Activated T-cell treated with anti-CD3 and anti-CD28 coated beads, Interleukin-2, amount 50 U/mL, for 1 hour (primary cell): ENCODE results near the gene PPP3CA.

Experiments
- DNase-seq: peaks from one replicate; pipeline ENCODE4 v3.0.0-alpha.2; 2020

Gene PPP3CA

DNA sequence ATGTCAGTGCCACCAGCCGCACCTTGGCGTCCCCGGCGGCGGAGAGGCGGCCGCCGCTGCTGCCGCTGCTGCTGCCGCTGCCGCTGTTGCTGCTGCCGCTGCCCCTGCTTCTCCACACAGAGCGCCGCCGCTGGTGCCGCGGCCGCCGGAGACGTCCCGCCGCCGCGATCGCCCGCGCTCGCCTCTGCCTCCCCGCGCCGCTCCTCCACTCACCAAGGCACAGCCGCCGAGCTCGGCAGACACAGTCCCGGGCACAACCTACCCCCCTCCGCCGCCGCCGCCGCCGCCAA, at the start of gene PPP3CA:
Gene PPP3CA, minus strand, starts transcription at position 260 of the 290 bp plus-strand sequence.
- no peak for DNase-seq

DNA sequence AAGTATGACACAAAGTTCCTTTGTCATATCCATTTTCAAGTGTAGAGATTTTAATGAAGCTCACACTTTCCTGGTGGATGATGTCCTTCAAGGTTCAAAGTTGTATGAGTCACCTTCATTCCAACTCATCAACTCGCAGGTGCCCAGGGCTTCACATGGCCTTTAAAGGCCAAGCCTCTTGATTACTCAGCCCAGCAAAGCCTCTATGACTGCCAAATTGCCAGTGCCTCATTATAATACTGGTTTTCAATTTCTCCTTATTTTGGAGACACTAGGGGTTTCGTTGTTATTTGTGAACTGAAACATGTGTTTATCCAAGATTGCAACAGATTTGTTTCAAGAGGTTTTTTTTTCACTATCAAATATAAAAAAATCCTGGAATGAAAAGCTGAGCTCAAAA, 45.9 kb upstream of the PPP3CA start:
- no peak for DNase-seq

DNA sequence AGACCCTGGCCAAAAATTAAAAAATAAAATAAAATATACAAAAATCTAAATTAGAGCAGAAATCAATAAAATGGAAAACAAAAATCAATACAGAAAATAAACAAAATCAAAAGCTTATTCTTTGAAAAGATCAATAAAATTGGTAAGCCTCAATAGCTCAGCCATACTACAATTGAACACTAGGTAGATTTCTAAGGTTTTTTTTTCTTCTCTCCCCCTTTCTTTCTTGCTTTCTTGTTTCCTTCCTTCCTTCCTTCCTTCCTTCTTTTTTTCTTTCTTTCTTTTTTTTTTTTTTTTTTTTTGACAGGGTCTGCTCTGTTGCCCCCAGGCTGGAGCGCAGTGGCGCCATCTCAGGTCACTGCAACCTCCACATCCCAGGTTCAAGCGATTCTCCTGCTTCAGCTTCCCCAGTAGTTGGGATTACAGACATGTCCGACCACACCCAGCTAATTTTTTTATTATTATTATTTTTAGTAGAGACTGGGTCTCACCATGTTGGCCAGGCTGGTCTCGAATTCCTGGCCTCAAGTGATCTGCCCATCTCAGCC, 23.4 kb upstream of the PPP3CA start:
- no peak for DNase-seq

DNA sequence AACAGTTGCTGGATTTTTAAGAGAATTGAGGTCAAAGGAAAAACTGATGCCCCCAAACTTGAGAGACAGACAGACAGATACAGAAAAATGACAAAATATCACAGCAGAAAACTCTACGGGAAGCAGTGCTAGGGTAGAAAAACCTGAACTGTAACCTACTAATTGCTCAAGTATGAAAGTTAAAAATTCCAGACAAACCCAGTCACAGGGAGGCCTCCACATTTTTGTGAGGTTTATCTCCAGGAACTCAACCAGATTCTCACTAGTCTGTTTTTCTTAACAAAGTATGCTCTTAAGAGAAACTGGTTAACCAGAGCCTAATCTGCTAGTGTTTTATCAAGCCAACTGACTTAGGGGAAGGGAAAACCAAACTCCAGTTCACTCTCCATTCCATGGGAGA, 19.9 kb upstream of the PPP3CA start:
- DNase-seq: no peak

DNA sequence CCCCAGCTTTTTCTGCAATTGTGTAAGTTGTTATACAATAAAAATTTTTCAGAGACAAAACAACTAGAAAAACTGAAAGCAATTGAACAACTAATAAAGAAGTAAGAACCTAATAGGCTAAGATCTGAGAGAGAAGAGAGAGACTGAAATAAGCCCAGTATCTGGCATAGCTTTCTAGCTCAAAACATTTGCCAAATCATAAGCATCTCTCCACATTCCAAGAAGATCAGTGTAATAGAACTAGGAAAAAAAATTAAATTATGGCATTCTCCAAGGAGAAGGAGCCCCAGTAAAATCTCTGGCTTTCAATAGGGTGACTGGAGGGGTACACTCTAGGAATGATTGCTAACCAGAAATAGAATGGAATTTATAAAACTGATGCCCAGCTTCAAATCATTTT, 19.0 kb upstream of the PPP3CA start:
- DNase-seq: no peak

DNA sequence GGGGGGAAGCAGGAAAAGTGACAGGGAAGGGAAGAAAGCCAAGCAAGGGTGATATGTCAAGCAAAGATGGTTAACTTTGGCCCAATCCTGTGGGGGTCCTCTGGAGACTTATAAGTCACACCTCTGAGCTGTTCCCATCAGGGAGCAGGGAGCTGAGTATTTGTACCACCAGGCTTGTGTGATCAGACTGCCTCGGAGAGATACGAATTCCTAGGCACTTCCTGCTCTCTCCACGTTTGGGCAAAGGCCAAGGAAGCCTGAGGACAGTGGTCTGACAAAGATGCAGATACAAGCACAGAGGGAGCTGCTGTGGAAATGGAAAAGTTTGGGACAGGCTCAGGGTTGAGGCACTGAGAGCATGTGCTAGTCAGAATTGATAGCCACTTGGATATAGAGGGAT, 10.4 kb upstream of the PPP3CA start:
- no peak for DNase-seq

DNA sequence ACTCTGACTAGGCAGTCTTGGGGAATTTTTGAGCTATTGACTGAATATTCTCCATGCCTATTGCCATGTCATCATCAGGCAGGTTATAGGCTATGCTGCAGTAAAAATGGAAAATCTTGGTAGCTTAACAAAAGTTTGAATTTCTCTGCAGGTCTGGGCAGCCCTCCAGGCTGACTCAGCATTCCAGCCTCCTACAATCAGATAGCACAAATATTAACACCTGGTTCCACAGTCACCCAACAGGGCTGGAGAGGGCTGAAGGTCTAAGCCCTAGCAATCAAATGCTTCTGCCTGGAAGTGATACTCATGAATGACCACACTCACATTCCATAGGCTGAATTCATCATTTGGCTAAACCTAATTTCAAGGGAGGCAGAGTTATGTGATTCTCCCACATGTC, 9.6 kb upstream of the PPP3CA start:
- DNase-seq: no peak

DNA sequence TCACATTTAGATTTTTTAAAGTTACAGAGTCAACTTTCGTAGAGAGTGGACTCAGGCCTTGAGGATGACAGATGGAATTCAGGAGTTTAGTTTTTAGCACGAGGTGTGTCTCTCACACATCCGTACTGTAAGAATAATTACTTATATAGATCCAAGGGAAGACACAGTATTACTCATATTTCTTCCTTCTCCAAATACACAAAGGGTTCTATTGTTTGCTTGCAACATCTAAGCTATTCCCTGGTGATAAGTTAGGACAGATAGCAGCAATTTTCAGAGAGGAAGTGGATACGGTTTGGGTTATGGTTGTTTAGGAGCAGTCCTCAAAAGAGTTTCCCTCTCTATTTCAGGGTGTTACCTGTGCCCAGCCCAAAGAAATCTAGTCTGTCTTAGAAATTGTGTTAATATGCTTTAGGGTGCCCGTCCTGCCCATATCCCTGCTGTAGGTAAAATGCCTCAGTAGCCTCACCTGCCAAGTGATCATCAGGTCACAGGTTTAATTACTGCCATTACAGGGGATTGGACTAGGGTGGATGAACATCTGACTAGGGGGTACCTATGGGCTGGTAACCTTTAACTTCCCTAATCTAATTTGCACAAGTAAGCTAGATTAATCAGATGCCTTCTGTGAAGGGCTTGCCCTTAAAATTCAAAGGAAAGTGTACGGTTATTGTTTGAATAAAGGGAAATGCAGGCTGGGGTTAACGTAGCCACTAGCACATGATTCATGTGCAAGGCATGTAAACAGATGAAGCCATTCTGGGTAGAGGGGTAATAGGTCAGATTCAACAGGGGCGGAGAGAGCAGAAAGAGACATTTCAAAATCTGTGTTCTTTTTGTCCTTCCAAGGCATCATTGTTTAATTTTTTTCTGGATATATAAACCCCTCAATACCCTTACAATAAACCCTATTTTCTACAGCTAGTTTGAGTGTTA, 8.7 kb upstream of the PPP3CA start:
- no peak for DNase-seq

DNA sequence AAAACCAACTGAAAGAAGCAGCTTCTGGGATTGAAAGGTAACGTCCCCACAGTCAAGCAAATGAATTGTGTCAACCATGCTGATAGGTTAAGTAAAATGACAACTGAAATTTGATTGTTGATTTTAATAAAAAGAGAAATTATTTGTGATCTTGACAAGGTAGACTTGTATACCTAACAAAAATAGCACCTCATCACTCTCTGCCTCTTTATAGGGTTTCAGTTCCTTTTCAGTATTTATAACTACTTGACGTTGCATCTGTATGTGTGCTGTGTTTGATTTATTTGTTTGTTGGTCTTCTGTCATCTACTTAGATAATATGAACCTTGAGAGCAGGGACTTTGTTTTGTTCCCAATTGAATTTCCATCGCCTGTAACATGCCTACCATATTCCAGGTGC, 7.9 kb upstream of the PPP3CA start:
- no peak for DNase-seq

DNA sequence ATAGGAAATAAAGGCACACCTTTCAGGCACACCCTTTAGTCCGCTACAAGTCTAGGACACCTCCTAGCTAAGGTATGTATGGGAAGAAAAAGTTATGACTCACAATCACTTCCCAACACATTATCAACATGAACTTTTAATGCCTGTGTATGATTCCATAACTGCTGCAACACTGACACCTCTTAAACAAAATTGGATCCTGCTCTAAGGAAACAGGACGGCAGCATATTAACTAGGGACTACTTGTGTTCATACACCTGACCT, 2.4 kb upstream of the PPP3CA start:
- DNase-seq: no peak

DNA sequence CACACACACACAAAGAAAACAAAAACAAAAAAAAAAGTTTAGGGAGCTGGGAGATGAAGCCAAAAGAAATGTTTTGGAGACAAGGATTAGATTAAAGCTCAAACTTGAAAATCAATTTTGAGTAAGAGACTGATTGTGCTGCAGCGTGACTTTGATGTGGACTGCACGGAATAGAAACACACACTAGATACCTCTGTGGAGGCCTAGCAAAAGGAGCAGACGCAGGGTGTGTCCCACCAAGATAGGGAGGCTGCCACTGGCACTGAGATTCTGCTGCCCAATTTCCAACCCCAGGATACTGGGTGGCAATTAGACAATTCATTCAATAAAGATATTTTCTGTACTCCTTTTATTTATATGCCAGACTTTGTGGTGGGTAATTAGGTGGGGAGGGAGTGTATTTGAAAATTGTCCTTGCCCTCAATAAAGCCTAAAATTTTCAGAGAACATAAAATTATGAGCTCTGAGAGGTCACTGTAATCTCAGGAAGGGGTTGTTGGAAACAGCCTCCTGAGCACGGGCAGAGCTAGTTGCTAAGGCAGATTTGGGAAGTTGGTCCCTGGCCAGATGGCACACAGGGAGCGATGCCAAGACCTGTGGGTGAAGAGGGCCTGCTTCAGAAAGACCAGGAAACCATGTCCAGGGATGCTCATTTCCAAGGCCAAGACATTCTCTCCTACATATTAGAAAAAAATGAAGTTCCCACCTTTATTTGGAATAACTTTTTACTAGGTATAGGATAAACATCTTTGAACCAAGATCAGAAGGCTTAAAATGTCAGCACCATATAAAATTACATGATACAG, 1.9 kb upstream of the PPP3CA start:
- no peak for DNase-seq

DNA sequence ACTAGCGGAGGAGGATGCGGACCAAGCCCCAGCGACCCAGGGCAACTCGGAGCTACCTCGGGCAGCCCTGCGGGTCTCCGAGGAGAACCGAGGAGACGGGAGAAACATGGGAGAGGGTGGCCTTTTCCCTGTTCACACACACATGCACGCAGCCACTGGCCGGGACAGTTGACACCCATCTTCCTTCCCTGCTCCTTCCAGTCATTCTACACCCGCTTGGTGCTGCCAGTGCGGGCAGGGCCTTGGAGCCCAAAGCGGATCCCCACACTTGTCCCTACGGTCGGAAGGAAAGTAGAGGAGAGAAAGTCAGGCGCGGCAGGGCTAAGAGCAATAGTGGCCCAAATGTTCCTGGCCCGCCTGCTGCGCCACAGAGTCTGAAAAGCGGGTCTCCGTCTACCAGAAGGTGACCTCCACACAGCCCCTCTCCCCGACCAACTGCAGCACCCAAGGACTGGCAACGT, 1.1 kb upstream of the PPP3CA start:
- no peak for DNase-seq

DNA sequence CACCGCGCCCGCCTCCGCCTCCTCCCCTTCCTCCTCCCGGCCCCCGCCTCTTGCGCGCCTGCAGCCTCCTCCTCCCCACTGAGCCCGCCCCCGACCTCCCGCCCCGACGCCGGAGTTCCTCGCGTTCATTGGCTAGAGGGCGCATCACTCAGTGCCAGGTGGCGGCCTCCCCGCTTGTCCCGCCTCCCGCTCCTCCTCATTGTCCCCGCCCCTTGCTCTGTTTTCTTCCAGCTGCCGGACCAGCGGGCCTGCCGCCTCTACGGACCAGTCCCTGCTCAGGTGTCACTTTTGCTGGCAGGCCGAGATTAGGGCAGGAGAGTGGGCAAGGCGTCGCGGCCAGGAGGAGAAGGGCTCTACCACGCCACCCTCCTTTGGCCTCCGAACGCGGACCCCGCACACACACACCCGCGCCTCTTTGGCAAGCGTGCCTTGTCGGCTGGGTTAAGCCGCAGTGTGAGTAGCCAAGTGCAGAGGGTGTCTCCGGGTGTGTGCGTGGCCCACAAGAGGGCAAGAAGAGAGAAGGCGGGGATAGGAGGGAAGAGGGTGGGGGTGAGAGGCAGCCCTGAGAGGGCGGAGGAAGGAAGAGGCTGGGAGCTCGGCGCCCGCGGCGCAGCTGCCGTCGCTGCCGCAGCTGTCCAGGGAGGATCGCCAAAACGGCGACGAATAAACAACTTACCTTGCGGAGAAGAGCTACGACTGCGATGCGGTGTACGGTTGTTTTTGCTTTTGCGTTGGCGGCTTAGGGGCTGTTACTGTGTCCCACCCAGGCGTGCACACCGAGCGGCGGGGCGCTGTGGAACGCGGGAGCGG, 436 bp upstream of the PPP3CA start:
- DNase-seq: peak; percentile 100

DNA sequence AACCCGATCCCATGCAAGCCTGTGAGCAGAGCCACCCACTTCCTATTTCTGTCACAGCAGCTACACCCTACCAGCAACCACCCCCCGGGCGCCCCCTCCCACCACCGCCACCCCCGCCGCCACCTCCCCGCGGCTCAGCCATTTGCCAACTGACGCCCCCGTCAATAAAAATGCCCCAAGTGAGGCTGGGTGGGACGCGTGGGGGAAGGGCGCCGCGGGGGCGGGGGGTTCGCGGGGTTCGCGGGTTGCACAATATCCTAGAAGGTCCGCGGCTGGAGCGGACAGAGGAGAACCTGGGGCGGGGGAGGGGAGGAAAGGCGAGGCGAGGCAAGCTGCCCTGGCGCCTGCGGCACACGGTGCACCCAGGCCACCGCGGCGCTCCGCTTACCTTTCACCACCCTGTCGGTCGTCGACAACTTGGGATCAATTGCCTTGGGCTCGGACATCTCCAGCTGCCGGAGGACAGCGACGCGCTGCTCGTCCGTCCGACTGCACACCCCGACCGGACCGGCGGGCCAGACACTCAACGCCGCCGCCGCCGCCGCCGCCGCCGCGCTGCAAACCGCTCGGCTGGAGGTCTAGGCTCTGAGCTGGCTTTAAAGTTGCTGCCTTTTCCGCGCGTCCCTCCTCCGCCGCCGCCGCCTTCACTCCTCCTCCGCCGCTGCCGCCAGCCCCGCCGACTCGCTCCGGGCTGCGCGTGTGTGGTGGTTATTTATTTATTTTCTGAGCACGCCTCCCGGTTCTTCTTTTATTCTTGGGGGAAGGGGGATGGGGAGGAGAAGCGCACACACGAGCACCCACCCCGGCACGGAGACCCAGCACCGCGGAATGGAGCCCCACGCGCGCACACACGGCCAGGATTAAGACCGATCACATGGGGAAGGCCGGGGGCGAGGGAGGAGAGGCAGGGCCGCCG, 717 bp downstream of the PPP3CA start:
- DNase-seq: peak; percentile 72

DNA sequence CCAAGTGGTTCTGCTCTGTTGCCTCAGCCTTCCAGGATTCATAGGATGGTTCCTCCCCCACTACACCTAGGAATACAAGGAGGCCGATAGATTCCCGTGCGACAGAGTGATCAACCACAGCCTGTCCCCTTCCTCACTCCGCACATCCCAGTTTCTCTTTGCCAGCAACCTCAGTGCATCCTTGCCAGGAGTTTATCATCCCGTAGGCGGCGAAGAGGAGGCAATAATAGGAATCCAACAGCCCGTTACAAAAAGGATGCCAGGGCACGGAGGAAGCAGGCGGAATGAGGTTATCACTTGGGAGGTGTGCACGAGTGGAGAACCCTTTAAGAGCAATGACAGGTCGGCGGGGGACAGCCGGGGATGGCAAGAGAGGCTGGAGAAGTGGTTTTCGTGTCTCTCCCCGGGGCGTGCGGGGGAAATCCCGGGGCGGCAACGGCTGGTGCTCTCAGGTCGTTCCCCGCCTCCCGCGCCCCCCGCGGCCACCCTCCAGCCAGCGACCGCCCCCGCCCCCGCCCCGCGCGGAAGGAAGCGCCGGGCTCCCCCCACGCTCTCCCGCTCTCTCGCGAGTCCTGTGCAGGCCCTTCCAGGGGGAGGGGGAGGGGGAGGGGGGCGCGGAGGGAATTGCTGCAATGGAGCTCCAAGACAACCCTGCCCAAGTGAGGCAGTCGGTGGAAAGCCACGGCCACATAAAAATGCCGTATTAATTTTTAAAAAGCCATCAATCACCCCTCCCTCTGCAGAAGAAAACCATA, 1.6 kb downstream of the PPP3CA start:
- DNase-seq: peak; percentile 64

DNA sequence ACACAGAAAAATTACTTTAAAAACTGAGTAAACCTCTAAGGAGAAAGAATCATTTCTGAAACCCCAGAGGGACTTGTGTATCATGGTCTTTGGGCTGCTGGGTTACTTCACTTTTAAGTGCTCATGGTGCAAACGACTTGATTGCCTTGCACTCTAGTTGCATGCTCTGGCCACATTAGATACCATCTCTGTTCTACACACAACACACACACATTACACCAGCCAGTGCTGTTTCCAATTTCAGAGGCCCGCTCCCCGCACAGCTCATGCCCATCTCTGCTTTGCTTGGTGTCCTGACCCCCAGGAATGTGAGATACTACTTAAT, 2.1 kb downstream of the PPP3CA start:
- DNase-seq: peak; percentile 23

DNA sequence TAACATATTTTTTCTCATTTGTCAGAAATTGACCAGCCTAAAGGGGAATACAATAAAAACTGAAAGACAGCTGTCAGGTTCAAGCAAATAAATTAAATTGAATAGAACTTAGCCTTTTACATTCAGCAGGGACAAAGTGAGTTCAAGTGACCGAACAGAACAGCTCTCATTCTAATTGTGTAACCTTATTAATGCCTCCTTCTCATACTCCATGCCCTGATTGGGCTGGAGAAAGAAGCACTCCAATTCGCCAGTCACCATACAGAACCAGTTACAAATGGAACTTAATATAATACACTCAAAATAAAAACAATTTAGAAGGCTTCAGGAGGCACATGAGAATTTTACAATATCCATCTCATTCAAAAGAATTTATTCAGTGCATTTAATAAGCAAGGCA, 8.0 kb downstream of the PPP3CA start:
- DNase-seq: no peak

DNA sequence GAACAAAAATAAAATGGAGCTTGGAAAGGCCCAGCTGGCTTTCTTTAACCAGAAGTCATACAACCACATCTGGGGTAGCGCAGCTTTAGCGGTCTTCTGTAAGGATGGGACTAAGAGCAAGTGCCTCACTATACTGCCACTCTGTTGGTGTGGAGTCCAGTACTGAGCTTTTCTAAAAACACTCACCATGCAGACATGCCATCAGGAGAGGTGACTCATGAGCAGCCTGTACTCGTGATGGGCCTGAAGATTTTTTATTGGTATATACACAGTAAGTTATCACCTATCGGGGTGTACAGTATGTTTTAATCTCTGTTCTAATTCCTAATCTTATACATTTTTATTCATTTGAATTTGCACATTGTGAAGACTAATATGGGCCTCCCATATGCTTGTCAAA, 9.6 kb downstream of the PPP3CA start:
- DNase-seq: no peak

DNA sequence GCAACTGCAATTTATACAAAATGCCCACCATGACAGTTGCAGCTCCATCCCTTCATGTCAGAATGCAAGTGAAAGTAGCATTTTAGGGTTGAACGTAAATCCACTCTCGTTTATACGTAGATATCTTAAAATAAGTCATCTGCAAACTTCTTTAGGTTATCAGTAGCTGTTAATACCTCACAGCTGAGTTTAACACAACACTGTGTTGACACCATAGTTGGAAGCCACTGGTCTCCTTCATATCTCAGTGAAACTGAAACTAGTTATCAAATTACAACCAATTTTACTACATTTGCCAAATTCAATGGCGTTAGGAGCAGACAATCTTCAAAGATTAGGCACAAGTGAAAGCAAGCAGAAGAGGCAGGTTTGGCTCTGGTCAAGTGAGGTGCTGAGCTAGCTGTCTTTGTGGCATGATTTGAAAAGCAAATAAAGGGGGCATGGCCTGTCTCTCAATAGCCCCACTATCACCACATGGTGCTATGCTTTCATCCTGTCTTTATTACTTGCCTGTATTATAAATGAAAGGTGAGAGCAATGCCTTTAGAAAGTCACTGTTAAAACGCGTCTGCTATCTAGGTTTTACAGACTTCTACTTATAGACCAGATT, 12.3 kb downstream of the PPP3CA start:
- DNase-seq: no peak

DNA sequence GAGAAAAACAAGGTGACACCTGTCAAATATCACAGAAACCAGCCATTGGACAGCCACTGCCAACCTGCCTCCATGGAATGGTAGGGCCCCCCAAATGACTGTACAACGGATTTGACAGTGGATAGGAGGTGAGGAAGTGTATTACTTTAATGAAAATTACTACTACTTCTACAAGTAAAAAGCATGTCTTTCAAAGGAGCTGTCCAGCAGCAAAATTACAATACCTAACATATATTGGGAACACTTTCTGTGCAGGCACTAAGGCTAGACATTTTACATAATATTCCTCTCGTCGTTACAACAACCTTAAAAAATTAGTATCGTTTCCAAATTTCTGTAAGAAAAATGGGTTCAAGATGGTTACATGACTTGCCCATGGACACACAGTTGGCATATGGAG, 14.9 kb downstream of the PPP3CA start:
- no peak for DNase-seq

DNA sequence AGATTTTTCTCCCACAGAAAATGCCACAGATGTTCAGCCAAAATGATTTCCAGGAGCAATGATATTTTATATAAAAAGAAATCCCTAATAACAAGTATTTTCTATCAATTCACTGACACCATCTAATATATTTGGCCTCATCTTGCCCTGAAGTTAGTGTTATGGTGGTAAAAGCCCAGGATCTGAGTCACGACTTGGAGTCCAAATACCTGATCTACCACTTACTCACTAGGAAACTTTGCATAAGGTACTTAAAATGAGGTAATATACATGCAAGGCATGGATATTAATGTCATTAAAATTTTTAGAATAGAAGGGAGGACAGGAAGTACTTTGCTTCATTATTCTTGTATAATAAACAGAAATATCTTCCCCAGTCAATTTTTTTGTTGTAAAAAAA, 16.3 kb downstream of the PPP3CA start:
- no peak for DNase-seq
